Sigmoid colon (tissue), 4 donors: ENCODE results near the gene FRS3.

Source experiments
- EP300 ChIP-seq, 4 donors: sonication (generic); formaldehyde crosslinking; IDR thresholded peaks; one replicate each; pipeline ENCODE4 v1.6.1; 2017; ENCODE audit warnings: antibody characterized with exemption in 4 of 4
- POLR2A ChIP-seq, 2 donors: fragments of 450-650 bp; IDR thresholded peaks; one replicate each; pipeline ENCODE4 v1.6.1; 2016; ENCODE audit warnings: antibody characterized with exemption in 2 of 2, mild to moderate bottlenecking in 2 of 2, moderate library complexity in 2 of 2
- TF ChIP-seq, protein P1 (sequence below), 4 experiments: fragments of 450-650 bp in 3 of 4; fragments of 200-600 bp in 1 of 4; IDR thresholded peaks; one replicate each; pipeline ENCODE4 v1.5.1; 2016 to 2019; ENCODE audit warnings: antibody characterized with exemption in 4 of 4, mild to moderate bottlenecking in 3 of 4, moderate library complexity in 2 of 4

DNA sequence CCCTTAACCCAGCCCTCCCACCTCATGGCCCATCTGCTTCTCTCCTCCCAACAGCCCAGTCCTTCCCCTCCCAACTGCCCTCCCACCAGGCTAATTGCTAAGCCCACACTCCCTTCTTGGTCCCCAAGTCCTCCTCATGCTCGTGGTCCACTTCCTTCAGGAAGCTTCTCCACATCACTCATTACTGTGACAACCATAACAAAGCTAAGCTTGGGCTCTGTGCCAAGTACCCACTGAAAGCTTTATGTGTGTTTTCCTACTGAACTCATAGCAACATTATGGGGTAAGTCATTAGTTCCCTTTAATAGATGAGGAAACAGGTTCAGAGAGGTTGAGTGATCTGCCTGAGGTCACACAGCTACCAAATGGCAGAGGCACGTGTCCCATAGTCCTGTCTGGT lies 16.2 kb downstream of the FRS3 start:
- TF ChIP-seq, protein P1, sequence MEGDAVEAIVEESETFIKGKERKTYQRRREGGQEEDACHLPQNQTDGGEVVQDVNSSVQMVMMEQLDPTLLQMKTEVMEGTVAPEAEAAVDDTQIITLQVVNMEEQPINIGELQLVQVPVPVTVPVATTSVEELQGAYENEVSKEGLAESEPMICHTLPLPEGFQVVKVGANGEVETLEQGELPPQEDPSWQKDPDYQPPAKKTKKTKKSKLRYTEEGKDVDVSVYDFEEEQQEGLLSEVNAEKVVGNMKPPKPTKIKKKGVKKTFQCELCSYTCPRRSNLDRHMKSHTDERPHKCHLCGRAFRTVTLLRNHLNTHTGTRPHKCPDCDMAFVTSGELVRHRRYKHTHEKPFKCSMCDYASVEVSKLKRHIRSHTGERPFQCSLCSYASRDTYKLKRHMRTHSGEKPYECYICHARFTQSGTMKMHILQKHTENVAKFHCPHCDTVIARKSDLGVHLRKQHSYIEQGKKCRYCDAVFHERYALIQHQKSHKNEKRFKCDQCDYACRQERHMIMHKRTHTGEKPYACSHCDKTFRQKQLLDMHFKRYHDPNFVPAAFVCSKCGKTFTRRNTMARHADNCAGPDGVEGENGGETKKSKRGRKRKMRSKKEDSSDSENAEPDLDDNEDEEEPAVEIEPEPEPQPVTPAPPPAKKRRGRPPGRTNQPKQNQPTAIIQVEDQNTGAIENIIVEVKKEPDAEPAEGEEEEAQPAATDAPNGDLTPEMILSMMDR (IDR thresholded peaks at IDR 0.05) = no peak
- TF ChIP-seq POLR2A (IDR thresholded peaks at IDR 0.05) = no peak
- no peak for TF ChIP-seq EP300 (IDR thresholded peaks at IDR 0.05)
